BLaER1 treated with 17β-estradiol and CSF1 and Interleukin-3, amounts not matched to agents 10 nM and 100 nM (cell line): ENCODE results near the gene BIRC2.
"Not testable (repeated sequence)": the region's sequence is repeated elsewhere in the genome, so short reads cannot be mapped to it uniquely, and the experiment has no call there.

Source experiments
- H3K27ac ChIP-seq, 11 experiments: shearing (Covaris generic); formaldehyde crosslinking; 2 replicates each; pipeline ENCODE4 v1.8.1; 2022
- H3K27me3 ChIP-seq, 11 experiments: shearing (Covaris generic); formaldehyde crosslinking; 2 replicates each; pipeline ENCODE4 v1.8.1; 2022
- H3K36me3 ChIP-seq, 11 experiments: shearing (Covaris generic); formaldehyde crosslinking; 2 replicates each; pipeline ENCODE4 v1.8.1; 2022
- H3K4me1 ChIP-seq, 10 experiments: shearing (Covaris generic); formaldehyde crosslinking; 2 replicates each; pipeline ENCODE4 v1.8.1; 2022
- H3K4me2 ChIP-seq, 11 experiments: shearing (Covaris generic); formaldehyde crosslinking; 2 replicates each; pipeline ENCODE4 v1.8.1; 2022
- H3K4me3 ChIP-seq, 10 experiments: shearing (Covaris generic); formaldehyde crosslinking; 2 replicates each; pipeline ENCODE4 v1.8.1; 2022
- H3K9ac ChIP-seq, 11 experiments: shearing (Covaris generic); formaldehyde crosslinking; 2 replicates each; pipeline ENCODE4 v1.8.1; 2022
- H3K9me3 ChIP-seq, 11 experiments: shearing (Covaris generic); formaldehyde crosslinking; replicated peaks in 1 of 11; 2 replicates each; pipeline ENCODE4 v1.8.1; 2022
- H4K20me1 ChIP-seq, 11 experiments: shearing (Covaris generic); formaldehyde crosslinking; 2 replicates each; pipeline ENCODE4 v1.8.1; 2022
- Cebpa-rat ChIP-seq, 11 experiments: shearing (Covaris generic); IDR thresholded peaks; 2 replicates each; pipeline ENCODE4 v1.8.1; 2022

The BIRC2 gene

GRCh38 chr11:102331341-102331740 is 15.7 kb upstream of the BIRC2 start:
- Histone ChIP-seq H3K4me1 (no peaks in the 10 kb centered on the region), H3K4me3 (no peak overlapping the region), H3K4me2 (no peak overlapping the region), H3K9me3 (no peaks in the 10 kb centered on the region), H3K27ac (no peak overlapping the region), H3K27me3 (no peaks in the 10 kb centered on the region), H4K20me1 (no peaks in the 10 kb centered on the region), H3K9ac (no peak overlapping the region), H3K36me3 (peaks cover 0 to 60% (median 0%) of the 10 kb centered on the region in 11 experiments; a peak in 4 of 22 replicates)
- no peak for TF ChIP-seq Cebpa-rat (IDR thresholded peaks at IDR 0.05)

- Histone ChIP-seq H3K9ac (no peak overlapping the region), H3K27ac (no peak overlapping the region), H3K27me3 (no peaks in the 10 kb centered on the region), H3K4me2 (no peak overlapping the region), H4K20me1 (no peaks in the 10 kb centered on the region), H3K9me3 (no peaks in the 10 kb centered on the region), H3K4me1 (no peaks in the 10 kb centered on the region), H3K36me3 (peaks cover 0 to 58% (median 0%) of the 10 kb centered on the region in 11 experiments; a peak in 4 of 22 replicates), H3K4me3 (no peak overlapping the region)
- no peak for TF ChIP-seq Cebpa-rat (IDR thresholded peaks at IDR 0.05)
Observed at GRCh38 chr11:102332611-102332994, 14.4 kb upstream of the BIRC2 start.

GRCh38 chr11:102338479-102339010 is 8.5 kb upstream of the BIRC2 start:
- Histone ChIP-seq H3K36me3 (peaks cover 0 to 16% (median 0%) of the 10 kb centered on the region in 11 experiments; a peak in 2 of 22 replicates), H3K27me3 (no peaks in the 10 kb centered on the region), H3K27ac (no peak overlapping the region), H3K4me2 (no peak overlapping the region), H3K9me3 (no peaks in the 10 kb centered on the region), H3K4me1 (peaks cover 0 to under 1% (median 0%) of the 10 kb centered on the region in 10 experiments; a peak in 2 of 20 replicates), H3K4me3 (no peak overlapping the region), H4K20me1 (no peaks in the 10 kb centered on the region), H3K9ac (no peak overlapping the region)
- TF ChIP-seq Cebpa-rat (IDR thresholded peaks at IDR 0.05), result no peak

GRCh38 chr11:102341311-102341710 is 5.7 kb upstream of the BIRC2 start:
- not testable (repeated sequence) for H3K4me2 ChIP-seq, H3K27me3 ChIP-seq, H3K9ac ChIP-seq, H3K27ac ChIP-seq, H4K20me1 ChIP-seq, H3K9me3 ChIP-seq, H3K4me3 ChIP-seq
- peaks cover 0 to 13% (median 0%) of the 10 kb centered on the region in 11 experiments; a peak in 2 of 22 replicates for H3K36me3 ChIP-seq
- H3K4me1 ChIP-seq, result peaks cover 10 to 28% (median 19%) of the 10 kb centered on the region in 10 experiments

DNA sequence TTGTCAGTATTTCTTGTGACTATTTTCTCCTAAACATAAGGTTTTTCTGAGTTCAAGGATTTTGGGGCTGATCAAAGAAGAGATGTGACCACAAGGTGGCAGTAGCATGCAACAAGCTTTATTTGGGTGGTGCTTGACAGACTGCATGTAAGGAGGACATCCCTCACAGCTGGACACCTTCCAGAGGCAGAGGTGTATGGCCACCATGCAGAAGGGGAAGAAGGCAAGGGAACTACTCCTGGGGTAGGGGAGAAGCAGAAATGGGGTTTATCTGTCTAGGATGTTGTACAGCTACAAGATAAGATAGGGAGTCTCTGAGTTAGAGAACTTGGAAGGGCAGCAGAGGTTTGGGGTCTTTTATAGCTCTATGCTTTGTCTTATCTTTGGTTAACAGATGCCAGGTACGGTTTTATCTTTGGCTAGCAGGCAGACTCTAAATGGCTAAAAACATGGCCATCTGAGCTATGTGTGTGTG is 5.1 kb upstream of the BIRC2 start:
- Histone ChIP-seq H3K4me2 (no peak overlapping the region), H3K36me3 (peaks cover 0 to 11% (median 0%) of the 10 kb centered on the region in 11 experiments; a peak in 2 of 22 replicates), H3K27me3 (no peaks in the 10 kb centered on the region), H3K27ac (no peak overlapping the region), H4K20me1 (no peaks in the 10 kb centered on the region), H3K4me1 (peaks cover 12 to 28% (median 20%) of the 10 kb centered on the region in 10 experiments), H3K4me3 (no peak overlapping the region), H3K9ac (no peak overlapping the region), H3K9me3 (no peaks in the 10 kb centered on the region)
- no peak for TF ChIP-seq Cebpa-rat (IDR thresholded peaks at IDR 0.05)

DNA sequence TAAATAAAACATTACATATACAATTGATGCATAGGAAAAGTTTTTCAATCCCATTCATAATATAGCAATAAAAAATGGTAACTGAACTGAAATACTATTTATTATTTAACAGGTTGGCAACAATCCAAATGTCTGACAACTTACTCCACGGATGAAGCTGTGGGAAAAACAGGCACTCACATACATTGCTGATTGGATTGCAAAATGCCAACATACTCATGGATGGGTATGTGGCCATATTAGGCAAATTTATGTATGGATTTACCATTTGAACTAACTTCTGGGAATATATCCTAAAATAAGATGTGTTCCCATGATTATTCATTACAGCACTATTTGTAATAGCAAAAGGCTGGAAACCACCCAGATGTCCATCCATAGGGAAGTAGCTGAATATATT is 3.2 kb upstream of the BIRC2 start:
- Histone ChIP-seq H3K36me3 (no peaks in the 10 kb centered on the region), H3K4me3 (no peak overlapping the region), H3K27me3 (no peaks in the 10 kb centered on the region), H3K9me3 (no peaks in the 10 kb centered on the region), H3K9ac (no peak overlapping the region), H3K4me2 (peak overlapping the region in 5 of 11 experiments; percentile 3 to 86 (median 29); a peak in 5 of 22 replicates), H3K4me1 (peaks cover 15 to 32% (median 26%) of the 10 kb centered on the region in 10 experiments), H3K27ac (no peak overlapping the region), H4K20me1 (peaks cover 0 to 8% (median 0%) of the 10 kb centered on the region in 11 experiments; a peak in 2 of 22 replicates)
- TF ChIP-seq Cebpa-rat (IDR thresholded peaks at IDR 0.05), result no peak

DNA sequence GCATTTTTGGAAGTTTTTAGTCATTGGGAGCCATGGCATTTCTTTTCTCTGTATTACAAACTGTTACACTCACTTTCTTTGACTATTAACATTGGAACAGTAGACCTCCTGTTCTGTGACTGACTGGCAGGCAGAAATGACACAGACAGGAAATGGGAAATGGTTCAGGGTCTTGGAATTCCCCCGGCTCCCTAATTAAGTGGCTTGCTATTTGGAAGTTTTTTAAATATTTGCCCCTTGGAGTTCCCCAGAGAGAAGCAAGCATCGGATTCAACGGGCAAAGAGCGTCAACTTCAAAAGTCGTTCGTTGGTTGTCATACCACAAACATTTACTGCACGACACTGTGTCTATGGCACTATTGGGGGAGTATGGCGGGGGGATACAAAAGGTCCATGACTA is 1.1 kb upstream of the BIRC2 start:
- Histone ChIP-seq H3K9me3 (no peaks in the 10 kb centered on the region), H3K9ac (peak overlapping the region; percentile 89 to 97 (median 95); a peak in 18 of 22 replicates), H4K20me1 (peaks cover 0 to 22% (median 0%) of the 10 kb centered on the region in 11 experiments; a peak in 4 of 22 replicates), H3K36me3 (peaks cover 9 to 16% (median 13%) of the 10 kb centered on the region in 11 experiments; a peak in 17 of 22 replicates), H3K27me3 (no peaks in the 10 kb centered on the region), H3K4me3 (peak overlapping the region; percentile 70 to 85 (median 76)), H3K27ac (peak overlapping the region; percentile 91 to 98 (median 94); a peak in 20 of 22 replicates), H3K4me1 (peaks cover 18 to 48% (median 35%) of the 10 kb centered on the region in 10 experiments), H3K4me2 (peak overlapping the region; percentile 70 to 87 (median 83))
- TF ChIP-seq Cebpa-rat (IDR thresholded peaks at IDR 0.05), result no peak

DNA sequence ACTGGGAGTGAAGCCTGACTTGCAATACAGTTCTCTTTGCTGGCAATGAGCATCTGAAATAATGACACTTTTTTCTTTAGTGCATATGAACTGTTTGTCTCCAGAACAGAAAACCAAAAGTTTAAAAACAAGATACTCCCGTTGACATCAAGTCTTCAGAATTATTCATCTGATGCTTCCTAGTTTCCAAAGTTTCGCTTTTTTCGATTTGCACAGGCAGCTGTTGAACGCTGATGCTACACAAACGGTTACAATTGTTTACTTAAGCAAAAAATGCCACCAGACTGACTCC is 612 bp upstream of the BIRC2 start:
- H3K4me1 ChIP-seq, result peaks cover 18 to 48% (median 35%) of the 10 kb centered on the region in 10 experiments

GRCh38 chr11:102347462-102348370 is 702 bp downstream of the BIRC2 start:
- peaks cover 0 to 22% (median 0%) of the 10 kb centered on the region in 11 experiments; a peak in 4 of 22 replicates for H4K20me1 ChIP-seq
- peaks cover 14 to 32% (median 24%) of the 10 kb centered on the region in 11 experiments; a peak in 21 of 22 replicates for H3K36me3 ChIP-seq
- peak overlapping the region; percentile 91 to 98 (median 94) for H3K27ac ChIP-seq
- peak overlapping the region; percentile 70 to 85 (median 76) for H3K4me3 ChIP-seq
- no peaks in the 10 kb centered on the region for H3K27me3 ChIP-seq
- H3K9me3 ChIP-seq, result no peaks in the 10 kb centered on the region
- H3K4me1 ChIP-seq, result peaks cover 18 to 48% (median 35%) of the 10 kb centered on the region in 10 experiments
- H3K4me2 ChIP-seq, result peak overlapping the region; percentile 72 to 91 (median 86)
- no peak for TF ChIP-seq Cebpa-rat (IDR thresholded peaks at IDR 0.05)
- peak overlapping the region; percentile 89 to 97 (median 95) for H3K9ac ChIP-seq

More for the DNA sequence above, 612 bp upstream of the BIRC2 start:
- no peaks in the 10 kb centered on the region for H3K9me3 ChIP-seq
- TF ChIP-seq Cebpa-rat (IDR thresholded peaks at IDR 0.05), result no peak
- H3K27me3 ChIP-seq, result no peaks in the 10 kb centered on the region
- peaks cover 13 to 21% (median 17%) of the 10 kb centered on the region in 11 experiments; a peak in 20 of 22 replicates for H3K36me3 ChIP-seq
- H3K27ac ChIP-seq, result peak overlapping the region; percentile 91 to 98 (median 94)
- H3K4me3 ChIP-seq, result peak overlapping the region; percentile 70 to 85 (median 76)
- H3K9ac ChIP-seq, result peak overlapping the region; percentile 89 to 97 (median 95)
- peaks cover 0 to 22% (median 0%) of the 10 kb centered on the region in 11 experiments; a peak in 4 of 22 replicates for H4K20me1 ChIP-seq
- H3K4me2 ChIP-seq, result peak overlapping the region; percentile 70 to 87 (median 83)
